ENCODE measurements around the gene SCGB1A1.

SCGB1A1 gene

DNA sequence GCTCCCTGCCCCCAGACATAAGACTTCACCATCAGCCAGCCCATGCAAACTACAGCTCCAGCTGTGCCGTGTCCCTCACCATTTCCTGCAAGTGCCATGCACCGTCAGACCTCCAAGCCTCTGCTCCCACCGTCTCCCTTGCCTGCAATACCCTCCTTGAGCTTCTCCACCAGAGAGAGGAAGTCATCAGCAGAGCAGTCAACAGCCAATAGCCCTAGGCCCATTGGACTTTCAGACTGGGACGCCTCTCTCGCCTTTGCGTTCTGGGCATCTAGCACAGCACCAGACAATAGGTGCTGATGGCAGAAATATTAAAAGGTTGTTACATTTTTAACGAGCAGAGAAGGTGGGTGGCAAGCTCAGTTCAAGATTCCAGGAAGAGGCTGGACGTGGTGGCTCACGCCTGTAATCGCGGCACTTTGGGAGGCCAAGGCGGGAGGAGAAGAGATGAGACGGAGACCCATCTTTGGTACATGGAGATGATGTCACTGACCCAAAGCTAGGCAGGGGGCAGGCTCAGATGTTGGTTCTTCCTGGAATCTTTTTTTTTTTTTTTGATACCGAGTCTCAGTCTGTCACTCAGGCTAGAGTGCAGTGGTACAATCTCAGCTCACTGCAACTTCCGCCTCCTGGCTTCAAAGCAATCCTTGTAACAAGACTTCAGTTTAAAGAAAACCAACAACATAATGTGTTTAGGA is 31.9 kb downstream of the SCGB1A1 start:
- no peak for DNase-seq

DNA sequence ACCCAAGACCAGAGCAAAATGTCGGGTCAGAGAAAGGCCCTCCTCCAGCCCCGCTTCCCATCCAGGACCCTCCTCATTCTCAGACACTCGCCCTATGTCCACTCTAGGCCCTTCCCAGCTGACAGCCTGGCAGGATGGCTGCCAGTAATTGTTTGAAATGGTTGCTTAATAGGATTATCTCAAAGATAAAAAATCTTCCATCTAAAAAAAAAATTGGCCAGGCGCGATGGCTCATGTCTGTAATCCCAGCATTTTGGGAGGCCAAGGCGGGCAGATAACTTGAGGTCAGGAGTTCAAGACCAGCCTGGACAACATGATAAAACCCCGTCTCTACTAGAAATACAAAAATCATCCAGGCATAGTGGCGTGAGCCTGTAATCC is 32.4 kb downstream of the SCGB1A1 start:
- no peak for DNase-seq

DNA sequence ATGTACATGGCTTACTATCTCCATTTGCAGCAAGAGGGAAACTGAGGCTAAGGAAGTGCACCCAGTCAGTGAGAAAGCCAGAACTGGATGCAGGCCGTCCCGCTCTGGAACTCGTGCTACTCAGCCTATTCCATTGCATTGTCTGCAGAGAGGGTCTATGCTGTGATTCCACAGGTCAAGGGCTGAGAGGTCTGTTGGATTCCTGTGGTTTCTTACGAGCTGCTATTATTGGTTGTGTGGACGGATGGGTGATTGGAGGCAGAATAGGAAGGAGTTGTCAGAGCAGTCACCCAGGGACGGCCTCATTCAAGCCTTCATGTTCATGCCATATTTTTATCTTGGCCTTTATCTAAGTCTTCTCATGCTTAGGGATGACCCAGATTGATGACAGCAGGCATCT is 33.4 kb downstream of the SCGB1A1 start:
- DNase-seq, result no peak

DNA sequence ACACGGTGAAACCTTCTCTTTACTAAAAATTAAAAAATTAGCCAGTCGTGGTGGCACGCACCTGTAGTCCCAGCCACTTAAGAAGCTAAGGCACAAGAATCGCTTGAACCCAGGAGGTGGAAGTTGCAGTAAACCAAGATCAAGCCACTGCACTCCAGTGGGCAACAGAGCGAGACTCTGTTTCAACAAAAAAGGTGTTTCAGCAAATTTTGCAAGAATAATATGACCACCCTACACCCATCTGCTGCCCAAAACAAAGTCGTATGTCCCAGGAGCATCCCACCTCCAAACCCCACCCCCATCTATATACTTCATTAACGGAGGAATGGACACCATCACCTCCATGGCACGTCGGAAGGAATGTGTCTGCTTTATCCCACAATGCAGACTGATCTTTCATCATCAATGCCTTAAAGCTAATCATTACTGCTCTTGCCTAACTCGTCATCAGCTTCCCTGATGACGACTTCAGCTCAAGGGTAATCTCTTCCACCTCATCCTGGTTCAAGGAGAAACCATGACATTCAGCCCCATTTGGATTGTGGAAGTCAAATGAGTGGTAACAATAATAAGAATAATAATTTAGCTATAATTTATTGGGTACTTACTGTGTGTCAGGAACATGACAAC is 34.1 kb downstream of the SCGB1A1 start:
- no peak for DNase-seq

DNA sequence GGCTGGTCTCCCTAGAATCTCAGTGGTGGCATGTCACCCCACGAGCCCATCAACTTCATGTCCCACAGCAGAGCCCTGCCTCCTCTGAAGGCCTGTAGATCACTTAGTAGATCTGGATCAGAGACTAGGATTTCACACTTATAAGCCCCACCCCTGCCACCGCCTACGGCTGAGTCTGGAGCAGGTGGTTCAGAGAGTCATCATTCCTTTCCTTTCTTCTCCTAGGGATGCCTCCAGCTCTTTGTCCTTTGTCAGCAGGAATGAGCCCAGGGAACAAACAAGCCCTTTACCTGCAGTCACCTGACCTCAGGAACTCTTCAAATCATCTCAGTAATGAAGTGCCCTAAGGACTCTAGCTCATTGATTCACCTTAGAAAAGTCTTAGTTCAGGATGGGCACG is 37.8 kb downstream of the SCGB1A1 start:
- no peak for DNase-seq

DNA sequence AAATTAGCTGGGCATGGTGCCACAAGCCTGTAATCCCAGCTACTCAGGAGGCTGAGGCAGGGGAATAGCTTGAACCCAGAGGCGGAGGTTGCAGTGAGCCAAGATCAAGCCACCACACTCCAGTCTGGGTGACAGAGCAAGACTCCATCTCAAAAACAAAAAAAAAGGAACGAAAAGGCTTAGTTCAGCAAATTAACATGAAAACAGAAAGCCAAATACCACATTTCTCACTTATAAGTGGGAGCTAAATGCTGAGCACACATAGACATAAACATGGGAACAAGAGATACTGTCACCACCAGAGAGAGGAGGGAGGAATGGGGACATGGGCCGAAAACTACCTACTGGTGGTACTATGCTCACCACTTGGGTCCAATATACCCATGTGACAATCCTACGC is 38.6 kb downstream of the SCGB1A1 start:
- DNase-seq, result no peak

DNA sequence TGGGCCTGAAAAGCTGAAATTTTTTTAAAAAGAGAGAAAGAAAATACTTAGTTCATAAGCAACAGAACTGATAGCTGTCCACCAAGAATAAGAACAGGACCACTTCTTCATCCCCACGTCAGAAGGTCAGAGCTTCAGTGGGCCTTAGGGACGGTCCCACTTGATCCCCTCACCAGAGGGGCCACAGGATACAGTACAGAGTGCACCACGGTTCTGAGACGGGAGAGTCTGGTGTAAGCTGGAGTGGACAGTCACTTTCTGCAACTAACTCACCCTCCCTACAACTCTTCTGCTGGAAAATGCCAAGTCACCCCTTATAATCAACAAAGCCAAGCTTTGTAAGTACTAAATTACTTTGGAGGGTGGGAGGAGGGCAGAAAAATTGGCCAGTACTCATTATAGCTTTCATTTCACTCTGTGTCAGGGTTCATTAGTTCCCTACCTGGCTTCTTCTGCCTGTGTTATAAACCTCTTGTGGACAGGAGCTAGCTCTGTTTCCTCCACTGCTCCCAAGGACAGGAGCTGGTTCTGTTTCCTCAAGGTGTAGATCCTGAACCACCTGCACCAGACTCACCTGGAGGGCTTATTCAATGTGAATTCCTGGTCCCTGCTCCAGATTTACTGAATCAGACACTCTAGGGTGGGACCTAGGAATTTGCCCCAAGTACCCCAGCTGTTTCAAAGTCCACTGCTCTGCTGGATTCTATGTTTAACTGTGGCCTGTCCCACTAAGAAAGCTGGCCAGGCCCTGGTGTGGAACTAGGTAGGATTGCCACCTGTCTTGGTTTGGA is 39.6 kb downstream of the SCGB1A1 start:
- no peak for DNase-seq

DNA sequence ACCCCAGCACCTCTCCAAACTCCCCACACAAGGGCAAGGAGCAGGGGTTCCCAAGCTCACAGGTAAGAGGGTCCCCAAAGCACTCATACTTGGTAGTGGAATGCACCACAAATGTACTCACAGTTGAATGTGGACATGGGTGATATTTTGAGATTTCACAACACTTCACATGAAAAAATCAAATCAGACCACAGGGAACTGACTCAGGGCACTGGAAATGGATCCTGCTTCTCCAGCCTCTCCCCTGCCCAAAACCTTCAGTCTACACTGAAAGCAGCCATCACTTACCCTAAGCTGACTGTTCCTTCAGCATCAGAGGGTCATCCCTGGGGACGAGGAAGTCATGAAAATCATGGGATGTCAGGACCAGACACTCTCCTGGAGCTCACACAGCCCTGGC is 40.2 kb downstream of the SCGB1A1 start:
- no peak for DNase-seq

DNA sequence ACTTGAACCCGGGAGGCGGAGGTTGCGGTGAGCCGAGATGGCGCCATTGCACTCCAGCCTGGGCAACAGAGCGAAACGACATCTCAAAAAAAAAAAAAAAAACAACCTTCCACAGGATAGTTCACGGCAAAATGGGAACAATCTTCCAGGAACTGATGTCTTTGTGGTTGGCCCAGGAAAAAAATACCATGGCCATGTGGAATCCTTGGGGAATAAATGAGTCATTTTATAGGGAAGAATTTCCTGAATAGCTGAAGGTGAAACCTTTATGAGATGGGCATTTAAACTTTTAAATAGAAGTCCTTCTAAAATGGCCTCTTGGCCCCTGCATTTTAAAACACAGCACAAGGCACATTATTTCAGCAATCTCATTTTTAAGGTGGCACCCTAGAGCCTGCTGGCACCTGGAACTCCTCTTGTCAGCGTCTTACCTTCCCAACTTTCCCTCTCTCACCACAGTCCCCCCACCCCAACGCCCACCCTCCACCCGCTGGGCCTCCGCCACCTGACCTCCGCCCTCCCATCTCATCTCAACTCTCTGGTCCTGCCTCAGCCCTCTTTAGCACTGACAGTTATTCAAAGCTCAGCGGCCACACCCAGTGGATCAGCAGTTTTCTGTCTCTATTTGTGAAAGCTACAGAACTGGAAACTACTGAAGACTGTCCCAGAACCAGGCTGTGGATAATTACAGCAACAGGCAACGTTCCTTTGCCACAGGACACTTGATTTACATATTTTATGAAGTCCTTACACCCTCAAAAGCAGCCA is 43.1 kb downstream of the SCGB1A1 start:
- DNase-seq, result no peak

DNA sequence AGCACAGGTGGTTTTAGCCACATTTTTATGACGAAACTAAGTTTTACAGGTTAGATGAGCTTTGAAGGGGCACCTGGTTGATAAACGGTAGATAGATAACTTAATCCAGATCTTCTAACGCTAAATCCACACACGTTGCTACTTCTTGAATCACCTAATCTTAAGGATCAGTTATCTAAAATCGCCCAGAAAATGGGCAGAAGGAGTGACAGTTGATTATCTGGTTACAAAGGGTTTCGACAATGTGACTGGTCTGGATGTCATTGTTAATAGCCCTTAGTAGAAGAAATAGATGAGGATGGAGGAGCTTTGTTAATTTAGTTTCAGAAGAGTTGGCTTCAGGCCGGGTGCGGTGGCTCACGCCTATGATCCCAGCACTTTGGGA is 43.7 kb downstream of the SCGB1A1 start:
- DNase-seq, result no peak

DNA sequence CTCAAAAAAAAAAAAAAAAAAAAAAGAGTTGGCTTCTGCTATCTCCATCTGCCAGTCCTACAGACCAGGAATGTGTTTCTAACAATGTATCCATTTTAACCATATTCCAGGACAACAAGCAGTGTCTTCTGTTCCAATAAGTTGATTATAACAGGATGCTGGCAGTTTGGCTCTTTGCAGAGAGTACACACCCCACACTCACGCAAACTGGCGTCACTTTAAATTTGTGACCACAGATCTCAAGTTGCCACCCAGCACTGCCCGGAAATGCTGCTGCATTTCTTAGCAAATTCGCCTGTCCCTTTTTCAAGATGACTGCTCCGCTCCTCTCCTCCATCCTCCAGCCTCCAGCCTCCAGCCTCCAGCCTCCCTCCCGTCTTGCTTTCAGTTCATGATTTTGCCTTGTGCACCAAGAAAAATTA is 44.3 kb downstream of the SCGB1A1 start:
- DNase-seq, result no peak

DNA sequence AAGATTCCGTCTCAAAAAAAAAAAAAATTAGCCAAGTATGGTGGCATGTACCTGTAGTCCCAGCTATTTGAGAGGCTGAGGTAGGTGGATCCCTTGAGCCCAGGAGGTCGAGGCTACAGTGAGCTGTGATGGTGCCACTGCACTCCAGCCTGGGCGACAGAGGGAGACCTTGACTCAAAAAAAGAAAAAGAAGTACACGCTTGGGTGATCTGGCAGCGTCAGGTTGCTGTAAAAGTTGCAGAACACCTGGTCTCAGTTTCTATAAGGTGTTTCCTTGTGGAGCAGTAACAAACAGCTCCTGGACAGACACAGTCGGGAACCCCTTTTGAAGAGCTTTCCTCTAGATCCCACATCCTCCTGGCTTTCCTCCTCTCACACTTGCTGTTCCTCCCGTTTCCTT is 45.8 kb downstream of the SCGB1A1 start:
- no peak for DNase-seq

DNA sequence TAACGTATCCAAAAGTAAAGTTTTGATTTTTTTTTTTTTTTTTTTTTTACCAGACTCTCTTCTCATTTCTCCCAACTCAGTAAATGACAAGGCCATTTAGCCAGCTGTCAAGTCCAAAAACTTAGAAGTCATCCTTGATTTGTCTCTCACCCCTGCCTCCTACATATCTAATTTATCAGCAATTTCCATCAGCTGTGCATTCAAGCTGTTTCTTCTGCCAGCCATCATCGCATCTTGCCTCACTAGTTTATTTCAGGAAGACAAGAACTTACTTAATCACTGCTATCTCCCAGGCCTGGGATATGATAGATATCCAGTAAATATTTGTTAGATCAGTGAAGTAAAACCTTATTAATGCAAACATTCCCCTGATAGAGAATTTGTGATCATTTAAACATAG is 47.6 kb downstream of the SCGB1A1 start:
- DNase-seq, result no peak

DNA sequence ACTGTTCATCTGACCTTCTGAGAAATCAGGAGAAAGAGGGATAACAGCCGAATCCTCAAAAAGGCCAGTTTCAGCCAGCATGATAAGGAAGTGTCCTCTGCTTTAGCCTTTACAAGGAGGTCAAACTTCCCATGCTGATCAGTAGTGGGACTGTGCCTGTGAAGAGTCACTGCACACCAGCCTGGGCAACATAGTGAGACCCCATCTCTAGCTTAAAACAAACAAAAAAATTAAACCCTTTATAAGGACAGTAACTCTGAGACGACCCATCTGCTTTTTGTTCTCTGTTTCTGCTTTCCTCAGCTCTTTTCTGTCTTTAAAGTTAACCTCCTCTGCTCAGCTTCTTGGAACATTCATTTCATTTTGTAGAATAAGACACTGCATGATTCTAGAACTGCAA is 49.7 kb downstream of the SCGB1A1 start:
- DNase-seq, result no peak

DNA sequence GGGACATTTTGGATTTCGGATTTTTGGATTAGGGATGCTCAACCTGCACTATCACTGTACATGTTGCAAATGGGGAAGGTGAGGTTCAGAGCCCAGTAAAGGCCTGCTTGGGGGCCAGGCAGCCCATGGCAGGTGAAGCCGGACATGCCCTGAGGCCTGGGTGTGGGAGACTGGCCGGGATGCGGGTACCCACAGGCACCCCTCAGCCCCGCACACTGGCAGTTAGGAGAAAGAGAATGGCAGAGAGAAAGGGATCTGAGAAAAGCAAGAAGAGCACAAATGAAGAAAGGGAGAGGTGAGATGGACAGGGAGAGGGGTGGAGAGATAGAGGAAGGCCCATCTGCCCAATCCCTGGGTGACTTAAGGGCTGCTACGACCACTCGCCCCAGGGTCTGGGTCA is 52.8 kb downstream of the SCGB1A1 start:
- no peak for DNase-seq

DNA sequence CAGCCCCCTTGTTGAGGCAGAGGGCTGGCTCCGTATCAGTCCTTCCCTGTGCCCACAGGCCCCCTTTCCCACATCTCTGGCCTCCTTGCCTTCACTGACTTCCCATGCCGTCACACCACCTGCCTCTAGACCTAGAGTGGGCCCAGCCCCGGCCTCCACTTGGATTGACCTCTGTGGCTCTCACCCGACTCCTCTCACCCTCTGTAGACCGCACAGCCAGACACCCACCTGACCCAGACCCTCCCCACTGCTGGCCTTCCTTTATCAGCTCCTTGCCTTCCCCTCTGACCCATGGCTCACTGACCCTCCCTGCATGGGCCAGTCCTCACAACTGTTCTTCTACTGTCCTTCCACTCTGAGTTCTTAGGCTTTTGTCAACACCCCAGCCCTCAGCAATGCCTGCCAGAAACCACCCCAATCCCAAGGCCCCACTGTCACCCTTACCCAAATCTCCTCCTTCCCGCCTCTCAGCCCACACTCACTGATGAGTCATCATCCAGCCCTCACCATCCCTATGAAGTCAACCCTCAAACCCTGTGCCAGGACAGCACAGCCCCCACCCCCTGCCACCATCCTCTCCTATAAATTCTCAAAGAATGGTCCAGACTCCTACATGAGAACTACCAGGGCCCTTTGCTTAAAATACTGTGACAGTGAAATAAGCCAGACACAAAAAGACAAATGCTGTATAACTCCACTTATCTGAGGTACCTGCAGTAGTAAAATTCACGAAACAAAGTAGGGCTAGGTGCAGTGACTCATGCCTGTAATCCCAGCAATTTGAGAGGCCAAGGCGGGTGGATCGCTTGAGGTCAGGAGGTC is 53.4 kb downstream of the SCGB1A1 start:
- no peak for DNase-seq
